RWPE2 (cell line): ENCODE data around the gene LRMDA.

ENCODE experiments used
- ATAC-seq: fragments of 200-7000 bp; cut with Tn5 transposase; 3 replicates; pipeline ENCODE4 v1.9.1; 2021; ENCODE audit warnings: low read depth
- DNase-seq: peaks from one replicate; pipeline ENCODE4 v3.0.0-alpha.2; 2020; ENCODE audit warnings: low spot score
- H3K27ac ChIP-seq: fragments of 450-650 bp; 2 replicates; pipeline ENCODE4 v1.5.1; 2017; ENCODE audit warnings: mild to moderate bottlenecking; ENCODE audit not compliant: poor library complexity, severe bottlenecking
- H3K27me3 ChIP-seq: fragments of 250-450 bp; sonication (Bioruptor Pico); 2 replicates; pipeline ENCODE4 v1.5.1; 2021; ENCODE audit warnings: mild to moderate bottlenecking, moderate library complexity; ENCODE audit not compliant: insufficient read depth, poor library complexity, severe bottlenecking
- H3K36me3 ChIP-seq: fragments of 250-450 bp; sonication (Bioruptor Pico); 2 replicates; pipeline ENCODE4 v1.5.1; 2020; ENCODE audit warnings: low read depth, mild to moderate bottlenecking, moderate library complexity
- H3K4me1 ChIP-seq: fragments of 250-450 bp; sonication (Bioruptor Pico); 2 replicates; pipeline ENCODE4 v1.5.1; 2021; ENCODE audit warnings: mild to moderate bottlenecking, moderate library complexity; ENCODE audit not compliant: insufficient read depth, poor library complexity, severe bottlenecking
- H3K4me3 ChIP-seq: fragments of 250-450 bp; sonication (Bioruptor Pico); 2 replicates; pipeline ENCODE4 v1.5.1; 2021; ENCODE audit warnings: mild to moderate bottlenecking, moderate library complexity; ENCODE audit not compliant: severe bottlenecking
- H3K9me3 ChIP-seq: fragments of 250-450 bp; sonication (Bioruptor Pico); 2 replicates; pipeline ENCODE4 v1.5.1; 2021; ENCODE audit warnings: mild to moderate bottlenecking, moderate library complexity; ENCODE audit not compliant: severe bottlenecking
- TF ChIP-seq, protein P1 (sequence below): fragments of 450-650 bp; IDR thresholded peaks from one replicate; pipeline ENCODE4 v1.5.1; 2017; ENCODE audit warnings: mild to moderate bottlenecking, moderate library complexity; ENCODE audit not compliant: poor library complexity, severe bottlenecking

LRMDA gene

DNA sequence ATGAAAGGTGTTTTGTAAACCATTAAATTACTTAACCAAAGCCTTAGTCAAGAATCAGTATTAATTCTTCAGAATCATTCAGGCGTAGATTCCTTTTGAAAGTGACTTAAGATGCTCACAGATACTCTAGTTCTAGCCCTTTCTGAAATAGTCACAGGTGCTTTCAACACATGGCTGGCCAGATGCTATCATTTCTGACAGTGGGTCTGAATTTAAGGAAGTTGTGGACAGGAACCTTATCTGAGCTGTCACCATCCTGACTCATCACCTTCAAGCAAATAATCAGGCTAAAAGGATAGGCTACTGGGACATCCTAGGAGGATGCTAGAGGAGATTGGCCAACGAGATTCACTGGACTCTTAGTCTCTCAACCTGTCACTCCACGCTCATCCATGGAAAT is 501.5 kb downstream of the LRMDA start:
- DNase-seq: no peak
- H3K9me3 ChIP-seq: no peaks in the 10 kb centered on the region
- no peak for ATAC-seq
- H3K27ac ChIP-seq: no peak overlapping the region
- H3K36me3 ChIP-seq: no peaks in the 10 kb centered on the region
- no peaks in the 10 kb centered on the region for H3K4me1 ChIP-seq
- H3K4me3 ChIP-seq: no peak overlapping the region
- peaks cover 3% of the 10 kb centered on the region for H3K27me3 ChIP-seq
- TF ChIP-seq, protein P1, sequence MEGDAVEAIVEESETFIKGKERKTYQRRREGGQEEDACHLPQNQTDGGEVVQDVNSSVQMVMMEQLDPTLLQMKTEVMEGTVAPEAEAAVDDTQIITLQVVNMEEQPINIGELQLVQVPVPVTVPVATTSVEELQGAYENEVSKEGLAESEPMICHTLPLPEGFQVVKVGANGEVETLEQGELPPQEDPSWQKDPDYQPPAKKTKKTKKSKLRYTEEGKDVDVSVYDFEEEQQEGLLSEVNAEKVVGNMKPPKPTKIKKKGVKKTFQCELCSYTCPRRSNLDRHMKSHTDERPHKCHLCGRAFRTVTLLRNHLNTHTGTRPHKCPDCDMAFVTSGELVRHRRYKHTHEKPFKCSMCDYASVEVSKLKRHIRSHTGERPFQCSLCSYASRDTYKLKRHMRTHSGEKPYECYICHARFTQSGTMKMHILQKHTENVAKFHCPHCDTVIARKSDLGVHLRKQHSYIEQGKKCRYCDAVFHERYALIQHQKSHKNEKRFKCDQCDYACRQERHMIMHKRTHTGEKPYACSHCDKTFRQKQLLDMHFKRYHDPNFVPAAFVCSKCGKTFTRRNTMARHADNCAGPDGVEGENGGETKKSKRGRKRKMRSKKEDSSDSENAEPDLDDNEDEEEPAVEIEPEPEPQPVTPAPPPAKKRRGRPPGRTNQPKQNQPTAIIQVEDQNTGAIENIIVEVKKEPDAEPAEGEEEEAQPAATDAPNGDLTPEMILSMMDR: no peak

DNA sequence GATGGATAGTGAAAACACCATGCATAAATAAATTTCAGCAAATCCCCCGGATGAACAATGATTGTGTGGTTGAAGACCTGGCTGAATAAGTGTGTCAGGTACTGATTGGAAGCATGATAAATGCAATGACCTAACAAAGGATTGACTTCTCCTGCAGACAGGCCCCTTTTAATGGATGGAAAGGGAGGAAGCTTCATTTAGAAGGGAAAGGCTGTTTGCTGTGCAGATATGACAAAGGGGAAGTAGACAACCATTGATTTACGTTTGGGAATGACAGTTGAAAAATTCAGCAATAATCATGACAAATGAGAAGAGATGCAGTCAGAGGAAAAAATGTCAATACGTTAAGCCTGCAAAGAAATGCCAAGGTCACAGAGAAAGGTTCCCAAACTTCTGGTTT is 503.8 kb downstream of the LRMDA start:
- ATAC-seq: no peak
- H3K9me3 ChIP-seq: no peaks in the 10 kb centered on the region
- TF ChIP-seq, protein P1: no peak
- H3K27ac ChIP-seq: no peak overlapping the region
- DNase-seq: no peak
- H3K27me3 ChIP-seq: peaks cover 3% of the 10 kb centered on the region
- H3K36me3 ChIP-seq: no peaks in the 10 kb centered on the region
- no peak overlapping the region for H3K4me3 ChIP-seq
- no peaks in the 10 kb centered on the region for H3K4me1 ChIP-seq

- H3K4me1 ChIP-seq: no peaks in the 10 kb centered on the region
- ATAC-seq (no peak), DNase-seq (no peak)
- TF ChIP-seq, protein P1: no peak
- H3K27ac ChIP-seq: no peak overlapping the region
- no peak overlapping the region for H3K4me3 ChIP-seq
- peaks cover 3% of the 10 kb centered on the region for H3K27me3 ChIP-seq
- no peaks in the 10 kb centered on the region for H3K36me3 ChIP-seq
- no peaks in the 10 kb centered on the region for H3K9me3 ChIP-seq
These were observed 504.4 kb downstream of the LRMDA start for GRCh38 chr10:75935650-75936400.

GRCh38 chr10:75936841-75937240 is 505.4 kb downstream of the LRMDA start:
- Histone ChIP-seq H3K9me3 (no peaks in the 10 kb centered on the region), H3K27me3 (no peaks in the 10 kb centered on the region), H3K4me3 (no peak overlapping the region), H3K27ac (no peak overlapping the region), H3K4me1 (no peaks in the 10 kb centered on the region), H3K36me3 (no peaks in the 10 kb centered on the region)
- TF ChIP-seq, protein P1: no peak
- ATAC-seq (no peak), DNase-seq (no peak)

DNA sequence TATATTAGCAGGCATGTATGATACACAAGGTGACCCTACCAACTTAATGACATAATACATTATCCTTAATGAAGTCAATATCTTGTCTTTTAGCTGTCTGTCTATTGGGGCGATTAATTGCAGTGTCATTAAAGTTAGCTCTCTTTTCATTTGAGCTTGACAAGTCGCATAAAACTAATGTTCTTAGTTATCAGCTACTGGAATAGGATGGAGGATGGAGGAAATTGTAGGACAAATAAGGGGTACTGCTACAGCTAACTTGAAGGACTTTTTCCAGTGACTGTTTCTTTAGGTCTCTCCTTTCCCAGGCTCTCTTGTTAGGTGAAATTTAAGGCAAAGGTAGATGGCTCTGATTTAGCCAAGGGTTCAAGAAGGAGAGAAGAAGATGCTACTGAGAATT is 506.4 kb downstream of the LRMDA start:
- no peaks in the 10 kb centered on the region for H3K36me3 ChIP-seq
- no peaks in the 10 kb centered on the region for H3K27me3 ChIP-seq
- TF ChIP-seq, protein P1: no peak
- H3K9me3 ChIP-seq: no peaks in the 10 kb centered on the region
- H3K27ac ChIP-seq: no peak overlapping the region
- no peak for DNase-seq
- no peaks in the 10 kb centered on the region for H3K4me1 ChIP-seq
- ATAC-seq: no peak
- H3K4me3 ChIP-seq: no peak overlapping the region
